Spleen (tissue), 11 donors: Measurements from ENCODE around the gene NDST3. TPM values are rescaled to one million over a fixed set of nuclear protein-coding genes. Genes with fewer than 3 reads are reported as not detected.

Source experiments
- DNase-seq: peaks from one replicate; pipeline ENCODE4 v3.0.0-alpha.2; 2020
- H3K27ac ChIP-seq, 8 donors: fragments of 200-600 bp; sonication (generic) in 7 of 8; 1 replicate in 4 of 8; 2 replicates in 4 of 8; pipeline versions ENCODE4 v1.5.0 to v1.8.0; 2016 to 2021; ENCODE audit warnings: inconsistent platforms in 4 of 8, mild to moderate bottlenecking in 4 of 8, moderate library complexity in 1 of 8
- H3K27me3 ChIP-seq, 7 donors: fragments of 200-600 bp; sonication (generic) in 6 of 7; replicated peaks in 1 of 7; 1 replicate in 4 of 7; 2 replicates in 3 of 7; pipeline versions ENCODE4 v1.5.0 to v1.8.0; 2016 to 2021; ENCODE audit warnings: inconsistent platforms in 3 of 7, mild to moderate bottlenecking in 1 of 7
- H3K36me3 ChIP-seq, 6 donors: fragments of 200-600 bp; sonication (generic) in 5 of 6; 1 replicate in 4 of 6; 2 replicates in 2 of 6; pipeline versions ENCODE4 v1.5.0 to v1.8.0; 2016 to 2021; ENCODE audit warnings: inconsistent platforms in 2 of 6
- H3K4me1 ChIP-seq, 6 donors: fragments of 200-600 bp; sonication (generic) in 5 of 6; 1 replicate in 3 of 6; 2 replicates in 3 of 6; pipeline versions ENCODE4 v1.5.0 to v1.8.0; 2016 to 2021; ENCODE audit warnings: inconsistent platforms in 3 of 6
- H3K4me3 ChIP-seq, 8 donors: fragments of 200-600 bp; sonication (generic) in 7 of 8; 1 replicate in 4 of 8; 2 replicates in 4 of 8; pipeline versions ENCODE4 v1.5.0 to v1.8.0; 2016 to 2021; ENCODE audit warnings: inconsistent platforms in 4 of 8, mild to moderate bottlenecking in 4 of 8, moderate library complexity in 2 of 8
- H3K9me3 ChIP-seq, 8 donors: fragments of 200-600 bp; sonication (generic) in 7 of 8; 1 replicate in 4 of 8; 2 replicates in 4 of 8; pipeline versions ENCODE4 v1.5.0 to v1.8.0; 2016 to 2021; ENCODE audit warnings: inconsistent platforms in 4 of 8
- CTCF ChIP-seq, 11 experiments: fragments of 200-600 bp in 7 of 11; fragments of 450-650 bp in 4 of 11; sonication (generic) in 4 of 11; IDR thresholded peaks in 8 of 11; conservative IDR thresholded peaks in 3 of 11; 1 replicate in 7 of 11; 2 replicates in 4 of 11; pipeline versions ENCODE4 v1.4.0 to v1.8.0; 2016 to 2021; ENCODE audit warnings: antibody characterized with exemption in 11 of 11, inconsistent platforms in 4 of 11, mild to moderate bottlenecking in 1 of 11
- POLR2A ChIP-seq, 3 donors: fragments of 450-650 bp; IDR thresholded peaks; one replicate each; pipeline ENCODE4 v1.5.1; 2017; ENCODE audit warnings: antibody characterized with exemption in 3 of 3, mild to moderate bottlenecking in 1 of 3
- POLR2AphosphoS5 ChIP-seq, 3 donors: sonication (generic); formaldehyde crosslinking; IDR thresholded peaks; one replicate each; pipeline ENCODE4 v1.5.1; 2017; ENCODE audit warnings: antibody characterized with exemption in 3 of 3
- WGBS, 5 donors: extraction: QIAGEN DNeasy Blood & Tissue Kit in 3 of 5; methylation state at CpG; one replicate each; pipeline versions ENCODE4 v1.1.5 to v1.1.7; 2013 to 2018; 5-methylcytosine and 5-hydroxymethylcytosine counted together
- intact Hi-C: fragments of 100-400 bp; cut with DNase I; formaldehyde crosslinking; loops from one replicate; pipeline ENCODE4 v1.15.0; 2023; ENCODE audit warnings: low total_unique reads
- polyA plus RNA-seq, 3 donors: library from polyadenylated mRNA; stranded (reverse); fragments of 200-250 nt; gene quantifications; one replicate each; pipeline ENCODE4 v1.2.1, GENCODE V29; 2013
- total RNA-seq, 7 donors: library from RNA; depleted of rRNA in 3 of 7; stranded (reverse); fragments of >200 nt in 3 of 7; fragmentation: NEBNext Ultra II Directional in 4 of 7; extraction: Animal tissue kit (Norgen Biotek cat#: 25700) in 4 of 7; gene quantifications; one replicate each; pipeline versions ENCODE4 v1.1.0 to v1.2.1, GENCODE V29; 2016 to 2021
- donor health status: healthy with polysubstance abuse.
- donor health status: DM: no; HTN: no; CAD: no; lungs with moderate emphysema.
- donor health status: DM: no; HTN: no; CAD: no.
- donor health status: Bipolar disorder and iron deficiency.
- donor health status: healthy.
- donor health status: DM: no; HTN: no; CAD: no.
- donor health status: DM: yes; HTN: yes; CAD: no.

NDST3 gene
- total and polyA plus RNA-seq, 10 donors = 0.24 to 21.9 (median 5.7) TPM

GRCh38 chr4:118177126-118177525 lies 142.8 kb downstream of the NDST3 start:
- Histone ChIP-seq H3K36me3 (no peaks in the 10 kb centered on the region), H3K4me3 (no peak overlapping the region), H3K4me1 (no peaks in the 10 kb centered on the region), H3K9me3 (no peaks in the 10 kb centered on the region), H3K27ac (no peak overlapping the region), H3K27me3 (no peaks in the 10 kb centered on the region)
- DNase-seq = no peak
- TF ChIP-seq CTCF (IDR thresholded peaks at IDR 0.05 in 8 of 11, conservative IDR thresholded peaks at IDR 0.05 in 3 of 11) (no peak), POLR2AphosphoS5 (IDR thresholded peaks at IDR 0.05) (no peak)
- intact Hi-C loops = no loop called here

GRCh38 chr4:118180776-118181175 lies 146.5 kb downstream of the NDST3 start:
- Histone ChIP-seq H3K4me1 (no peaks in the 10 kb centered on the region), H3K4me3 (no peak overlapping the region), H3K27ac (no peak overlapping the region), H3K36me3 (no peaks in the 10 kb centered on the region), H3K27me3 (no peaks in the 10 kb centered on the region), H3K9me3 (no peaks in the 10 kb centered on the region)
- TF ChIP-seq POLR2A (IDR thresholded peaks at IDR 0.05) = no peak
- TF ChIP-seq POLR2AphosphoS5 (IDR thresholded peaks at IDR 0.05) = no peak
- no peak for TF ChIP-seq CTCF (IDR thresholded peaks at IDR 0.05 in 8 of 11, conservative IDR thresholded peaks at IDR 0.05 in 3 of 11)
- intact Hi-C loops = no loop called here
- DNase-seq = no peak
- 51 to 64% (median 56%) methylated on average over 2 of the region's 2 CpGs for WGBS, 5 donors

- peaks cover 0 to 14% (median 4%) of the 10 kb centered on the region in 8 donors for H3K9me3 ChIP-seq
- H3K36me3 ChIP-seq = no peaks in the 10 kb centered on the region
- H3K27ac ChIP-seq = no peak overlapping the region
- H3K4me3 ChIP-seq = no peak overlapping the region
- no peak for DNase-seq
- intact Hi-C loops = no loop called here
- no peaks in the 10 kb centered on the region for H3K4me1 ChIP-seq
- WGBS, 5 donors = 85 to 90% (median 88%) methylated on average over 2 of the region's 2 CpGs
- TF ChIP-seq POLR2A (IDR thresholded peaks at IDR 0.05) (no peak), CTCF (IDR thresholded peaks at IDR 0.05 in 8 of 11, conservative IDR thresholded peaks at IDR 0.05 in 3 of 11) (no peak), POLR2AphosphoS5 (IDR thresholded peaks at IDR 0.05) (no peak)
- H3K27me3 ChIP-seq = no peaks in the 10 kb centered on the region
Observed at GRCh38 chr4:118190903-118191302, 156.6 kb downstream of the NDST3 start.

GRCh38 chr4:118193421-118193820 lies 159.1 kb downstream of the NDST3 start:
- WGBS, 5 donors = 87 to 91% (median 88%) methylated on average over 4 to 6 of the region's 6 CpGs
- no peak for DNase-seq
- intact Hi-C loops = no loop called here
- Histone ChIP-seq H3K9me3 (peaks cover 0 to 14% (median 4%) of the 10 kb centered on the region in 8 donors), H3K36me3 (no peaks in the 10 kb centered on the region), H3K27me3 (no peaks in the 10 kb centered on the region), H3K27ac (no peak overlapping the region), H3K4me3 (no peak overlapping the region), H3K4me1 (no peaks in the 10 kb centered on the region)
- TF ChIP-seq POLR2AphosphoS5 (IDR thresholded peaks at IDR 0.05) = no peak
- TF ChIP-seq CTCF (IDR thresholded peaks at IDR 0.05 in 8 of 11, conservative IDR thresholded peaks at IDR 0.05 in 3 of 11) = no peak
- no peak for TF ChIP-seq POLR2A (IDR thresholded peaks at IDR 0.05)
